GM18867 (cell line): ENCODE data around the gene MBNL2.

Experiments used
- ATAC-seq: cut with Tn5 transposase; IDR thresholded peaks from one replicate; pipeline ENCODE4 v1.9.1; 2021; ENCODE audit warnings: mild to moderate bottlenecking, moderate library complexity; ENCODE audit not compliant: unreplicated experiment

MBNL2 gene

GRCh38 chr13:97231829-97232196 is 9.7 kb downstream of the MBNL2 start:
- ATAC-seq: no peak

GRCh38 chr13:97233499-97233898 is 11.4 kb downstream of the MBNL2 start:
- ATAC-seq: no peak

- ATAC-seq: no peak
Observed at GRCh38 chr13:97234236-97234635, 12.1 kb downstream of the MBNL2 start.

- ATAC-seq: no peak
Observed at GRCh38 chr13:97234742-97235141, 12.6 kb downstream of the MBNL2 start.

GRCh38 chr13:97235549-97236231 is 13.6 kb downstream of the MBNL2 start:
- no peak for ATAC-seq

- no peak for ATAC-seq
Observed at GRCh38 chr13:97237388-97237787, 15.3 kb downstream of the MBNL2 start.

GRCh38 chr13:97238432-97238831 is 16.3 kb downstream of the MBNL2 start:
- ATAC-seq: no peak

- no peak for ATAC-seq
Observed at GRCh38 chr13:97238883-97239282, 16.8 kb downstream of the MBNL2 start.

GRCh38 chr13:97239306-97239705 is 17.2 kb downstream of the MBNL2 start:
- no peak for ATAC-seq

- ATAC-seq: no peak
Observed at GRCh38 chr13:97239943-97240787, 18.0 kb downstream of the MBNL2 start.

GRCh38 chr13:97240788-97241734 is 18.9 kb downstream of the MBNL2 start:
- no peak for ATAC-seq

- no peak for ATAC-seq
Observed at GRCh38 chr13:97241761-97242160, 19.6 kb downstream of the MBNL2 start.

GRCh38 chr13:97242755-97243497 is 20.8 kb downstream of the MBNL2 start:
- ATAC-seq: no peak

GRCh38 chr13:97243915-97244781 is 22.0 kb downstream of the MBNL2 start:
- no peak for ATAC-seq

GRCh38 chr13:97245011-97245410 is 22.9 kb downstream of the MBNL2 start:
- ATAC-seq: no peak

- ATAC-seq: no peak
Observed at GRCh38 chr13:97246596-97247158, 24.5 kb downstream of the MBNL2 start.

GRCh38 chr13:97248243-97248642 is 26.1 kb downstream of the MBNL2 start:
- ATAC-seq: no peak

- ATAC-seq: no peak
Observed at GRCh38 chr13:97249093-97249795, 27.1 kb downstream of the MBNL2 start.
